HTR-8/SVneo (cell line): ENCODE data around the gene OSBPL5.

ENCODE experiments used
- DNase-seq: peaks from one replicate; pipeline ENCODE4 v3.0.0; 2011; ENCODE audit warnings: low spot score, mixed read lengths; ENCODE audit not compliant: insufficient read length
- FAIRE-seq: peaks from 2 replicates; lab custom pipeline; 2011; peaks lifted over from hg19 to GRCh38; lab: Jason Lieb, UNC

OSBPL5 gene

GRCh38 chr11:3138178-3139085, 26.7 kb downstream of the OSBPL5 start:
- FAIRE-seq = no peak
- DNase-seq = no peak

GRCh38 chr11:3137486-3138177, 27.5 kb downstream of the OSBPL5 start:
- FAIRE-seq (no peak), DNase-seq (no peak)

- no peak for FAIRE-seq
- DNase-seq = no peak
These were observed 28.3 kb downstream of the OSBPL5 start for GRCh38 chr11:3136546-3137455.

GRCh38 chr11:3135481-3136440, 29.3 kb downstream of the OSBPL5 start:
- FAIRE-seq (no peak), DNase-seq (no peak)

- no peak for FAIRE-seq
- DNase-seq = no peak
These were observed 30.2 kb downstream of the OSBPL5 start for GRCh38 chr11:3134651-3135480.

GRCh38 chr11:3134218-3134621, 30.9 kb downstream of the OSBPL5 start:
- no peak for DNase-seq
- FAIRE-seq = no peak

- DNase-seq (no peak), FAIRE-seq (no peak)
These were observed 31.6 kb downstream of the OSBPL5 start for GRCh38 chr11:3133261-3134217.

- DNase-seq (no peak), FAIRE-seq (no peak)
These were observed 32.3 kb downstream of the OSBPL5 start for GRCh38 chr11:3132831-3133260.

GRCh38 chr11:3132271-3132781, 32.8 kb downstream of the OSBPL5 start:
- FAIRE-seq (no peak), DNase-seq (no peak)

GRCh38 chr11:3131330-3131941, 33.7 kb downstream of the OSBPL5 start:
- no peak for FAIRE-seq

GRCh38 chr11:3130269-3131071, 34.6 kb downstream of the OSBPL5 start:
- no peak for DNase-seq
- FAIRE-seq = no peak

More at GRCh38 chr11:3131330-3131941, 33.7 kb downstream of the OSBPL5 start:
- no peak for DNase-seq

GRCh38 chr11:3129591-3130268, 35.4 kb downstream of the OSBPL5 start:
- no peak for FAIRE-seq
- no peak for DNase-seq

GRCh38 chr11:3129181-3129590, 35.9 kb downstream of the OSBPL5 start:
- no peak for FAIRE-seq
- DNase-seq = no peak

- no peak for FAIRE-seq
These were observed 36.5 kb downstream of the OSBPL5 start for GRCh38 chr11:3128356-3129180.

More at GRCh38 chr11:3128356-3129180, 36.5 kb downstream of the OSBPL5 start:
- no peak for DNase-seq
